HS-27A (cell line): ENCODE results near the gene TCF12.

Source experiments
- DNase-seq: peaks from one replicate; pipeline ENCODE4 v3.0.0-alpha.2; 2012; ENCODE audit warnings: low read depth, missing footprints

Gene TCF12

GRCh38 chr15:56918046-56918938 is at the start of gene TCF12:
TCF12 (plus strand) TSS chr15:56918644; CDS start chr15:56919914, 1,270 bp downstream.
- peak; percentile 86 for DNase-seq

GRCh38 chr15:56869573-56869972 is 48.9 kb upstream of the TCF12 start:
- DNase-seq = no peak

- DNase-seq = peak; percentile 51
Observed at GRCh38 chr15:56871185-56871584, 47.3 kb upstream of the TCF12 start.

GRCh38 chr15:56871867-56872266 is 46.6 kb upstream of the TCF12 start:
- no peak for DNase-seq

- no peak for DNase-seq
Observed at GRCh38 chr15:56877255-56877970, 41.0 kb upstream of the TCF12 start.

GRCh38 chr15:56879502-56879901 is 38.9 kb upstream of the TCF12 start:
- no peak for DNase-seq

GRCh38 chr15:56883088-56883487 is 35.4 kb upstream of the TCF12 start:
- no peak for DNase-seq

- no peak for DNase-seq
Observed at GRCh38 chr15:56886363-56886931, 32.0 kb upstream of the TCF12 start.

GRCh38 chr15:56886932-56887781 is 31.3 kb upstream of the TCF12 start:
- DNase-seq = peak; percentile 90

- no peak for DNase-seq
Observed at GRCh38 chr15:56887782-56888438, 30.5 kb upstream of the TCF12 start.

- DNase-seq = no peak
Observed at GRCh38 chr15:56890038-56890437, 28.4 kb upstream of the TCF12 start.

- no peak for DNase-seq
Observed at GRCh38 chr15:56891852-56892440, 26.5 kb upstream of the TCF12 start.

- no peak for DNase-seq
Observed at GRCh38 chr15:56892659-56893363, 25.6 kb upstream of the TCF12 start.

GRCh38 chr15:56893364-56893678 is 25.1 kb upstream of the TCF12 start:
- no peak for DNase-seq

- no peak for DNase-seq
Observed at GRCh38 chr15:56894601-56895000, 23.8 kb upstream of the TCF12 start.

GRCh38 chr15:56901931-56902330 is 16.5 kb upstream of the TCF12 start:
- no peak for DNase-seq

GRCh38 chr15:56906766-56907165 is 11.7 kb upstream of the TCF12 start:
- no peak for DNase-seq

- DNase-seq = no peak
Observed at GRCh38 chr15:56910801-56911200, 7.6 kb upstream of the TCF12 start.

GRCh38 chr15:56913241-56913640 is 5.2 kb upstream of the TCF12 start:
- DNase-seq = no peak

- DNase-seq = no peak
Observed at GRCh38 chr15:56913670-56914069, 4.8 kb upstream of the TCF12 start.

- DNase-seq = no peak
Observed at GRCh38 chr15:56915888-56916287, 2.6 kb upstream of the TCF12 start.
